Liver (tissue), 9 donors: Measurements from ENCODE around the gene OSBPL5. TPM values are rescaled to one million over a fixed set of nuclear protein-coding genes. Genes with fewer than 3 reads are reported as not detected.

Experiments used
- DNase-seq: peaks from one replicate; pipeline ENCODE4 v3.0.0-alpha.2; 2017; ENCODE audit warnings: low spot score
- H3K27ac ChIP-seq, 2 donors: one replicate each; pipeline ENCODE4 v1.7.0; 2013; ENCODE audit warnings: inconsistent platforms in 2 of 2, low read length in 2 of 2, control low read depth in 1 of 2, low read depth in 1 of 2, mild to moderate bottlenecking in 1 of 2
- H3K27me3 ChIP-seq, 4 donors: one replicate each; pipeline versions ENCODE4 v1.6.1 to v1.7.0; 2013; ENCODE audit warnings: low read length in 3 of 4, inconsistent platforms in 1 of 4, mild to moderate bottlenecking in 1 of 4, moderate library complexity in 1 of 4; ENCODE audit not compliant: control insufficient read depth in 4 of 4, insufficient read depth in 4 of 4
- H3K36me3 ChIP-seq, 4 donors: one replicate each; pipeline versions ENCODE4 v1.6.1 to v1.7.0; 2013; ENCODE audit warnings: low read length in 3 of 4, mild to moderate bottlenecking in 3 of 4, low read depth in 1 of 4, moderate library complexity in 1 of 4; ENCODE audit not compliant: control insufficient read depth in 4 of 4, insufficient read depth in 3 of 4
- H3K4me1 ChIP-seq, 4 donors: one replicate each; pipeline versions ENCODE4 v1.6.1 to v1.7.0; 2013; ENCODE audit warnings: low read length in 3 of 4, mild to moderate bottlenecking in 3 of 4, moderate library complexity in 1 of 4; ENCODE audit not compliant: control insufficient read depth in 4 of 4, insufficient read depth in 4 of 4
- H3K4me3 ChIP-seq, 3 donors: one replicate each; pipeline versions ENCODE4 v1.6.1 to v1.7.0; 2013; ENCODE audit warnings: low read length in 3 of 3, control low read depth in 1 of 3, low read depth in 1 of 3, mild to moderate bottlenecking in 1 of 3
- H3K9ac ChIP-seq, 2 donors: one replicate each; pipeline ENCODE4 v1.7.0; 2013; ENCODE audit warnings: low read length in 2 of 2, mild to moderate bottlenecking in 2 of 2, moderate library complexity in 2 of 2, control low read depth in 1 of 2, low read depth in 1 of 2
- H3K9me3 ChIP-seq, 4 donors: one replicate each; pipeline versions ENCODE4 v1.6.1 to v1.7.0; 2013; ENCODE audit warnings: low read length in 3 of 4; ENCODE audit not compliant: control insufficient read depth in 4 of 4
- EGR1 ChIP-seq, 2 donors: IDR thresholded peaks; 2 replicates each; pipeline ENCODE4 v1.6.1; 2016 to 2018; ENCODE audit warnings: antibody characterized with exemption in 2 of 2, low read depth in 2 of 2
- FOXA1 ChIP-seq: IDR thresholded peaks from 2 replicates; pipeline ENCODE4 v1.6.1; 2016; ENCODE audit warnings: antibody characterized with exemption
- FOXA2 ChIP-seq: IDR thresholded peaks from 2 replicates; pipeline ENCODE4 v1.6.1; 2016; ENCODE audit warnings: antibody characterized with exemption
- GABPA ChIP-seq, 2 donors: IDR thresholded peaks in 1 of 2; conservative IDR thresholded peaks in 1 of 2; 2 replicates each; pipeline ENCODE4 v1.6.1; 2016; ENCODE audit warnings: antibody characterized with exemption in 2 of 2, mild to moderate bottlenecking in 1 of 2, moderate library complexity in 1 of 2
- HNF4A ChIP-seq, 2 donors: conservative IDR thresholded peaks; 2 replicates each; pipeline ENCODE4 v1.6.1; 2016; ENCODE audit warnings: antibody characterized with exemption in 2 of 2, mild to moderate bottlenecking in 2 of 2
- HNF4G ChIP-seq: IDR thresholded peaks from 2 replicates; pipeline ENCODE4 v1.6.1; 2016; ENCODE audit warnings: antibody characterized with exemption
- JUND ChIP-seq, 2 donors: IDR thresholded peaks; 2 replicates each; pipeline ENCODE4 v1.6.1; 2016; ENCODE audit warnings: antibody characterized with exemption in 2 of 2
- NR2F2 ChIP-seq: IDR thresholded peaks from 2 replicates; pipeline ENCODE4 v1.6.1; 2016; ENCODE audit warnings: antibody characterized with exemption
- RAD21 ChIP-seq, 2 donors: IDR thresholded peaks; 2 replicates each; pipeline ENCODE4 v1.6.1; 2016; ENCODE audit warnings: antibody characterized with exemption in 2 of 2, mild to moderate bottlenecking in 2 of 2
- RXRA ChIP-seq, 2 donors: IDR thresholded peaks; 2 replicates each; pipeline ENCODE4 v1.6.1; 2017 to 2018; ENCODE audit warnings: antibody characterized with exemption in 2 of 2, mild to moderate bottlenecking in 1 of 2
- SP1 ChIP-seq: IDR thresholded peaks from 2 replicates; pipeline ENCODE4 v1.6.1; 2018; ENCODE audit warnings: antibody characterized with exemption, mild to moderate bottlenecking
- TAF1 ChIP-seq: conservative IDR thresholded peaks from 2 replicates; pipeline ENCODE4 v1.6.1; 2016; ENCODE audit warnings: antibody characterized with exemption, mild to moderate bottlenecking
- YY1 ChIP-seq: IDR thresholded peaks from 2 replicates; pipeline ENCODE4 v1.6.1; 2016; ENCODE audit warnings: antibody characterized with exemption, mild to moderate bottlenecking
- WGBS: extraction: QIAGEN DNeasy Blood & Tissue Kit; methylation state at CpG from one replicate; pipeline ENCODE4 v1.1.7; 2013; 5-methylcytosine and 5-hydroxymethylcytosine counted together
- polyA plus RNA-seq, 2 donors: library from polyadenylated mRNA; stranded (reverse) in 1 of 2; unstranded in 1 of 2; fragments of 200-250 nt in 1 of 2; fragments of >200 nt in 1 of 2; fragmentation: Nextera tagmentation in 1 of 2; extraction: Ambion mirVana in 1 of 2; gene quantifications; one replicate each; pipeline versions ENCODE4 v1.2.1 to v1.2.3, GENCODE V29; 2013 to 2015
- total RNA-seq, 2 donors: library from RNA; depleted of rRNA; stranded (reverse); fragments of >200 nt; gene quantifications; one replicate each; pipeline ENCODE4 v1.2.3, GENCODE V29; 2014
- TF ChIP-seq, protein P1 (sequence below): IDR thresholded peaks from 2 replicates; pipeline ENCODE4 v1.6.1; 2016; ENCODE audit warnings: antibody characterized with exemption
- TF ChIP-seq, protein P2 (sequence below): IDR thresholded peaks from 2 replicates; pipeline ENCODE4 v1.6.1; 2016; ENCODE audit warnings: antibody characterized with exemption, mild to moderate bottlenecking
- TF ChIP-seq, protein P3 (sequence below): IDR thresholded peaks from 2 replicates; pipeline ENCODE4 v1.6.1; 2016; ENCODE audit warnings: antibody characterized with exemption
- TF ChIP-seq, protein P4 (sequence below): fragments of 150-350 bp; IDR thresholded peaks from 2 replicates; pipeline ENCODE4 v1.5.1; 2017; ENCODE audit warnings: improper control_type of control experiment, low read depth, low read length; ENCODE audit not compliant: missing input control
- TF ChIP-seq, protein P5 (sequence below): IDR thresholded peaks from 2 replicates; pipeline ENCODE4 v1.6.1; 2016; ENCODE audit warnings: antibody characterized with exemption
- donor health status: healthy.
- donor health status: healthy.
- donor health status: healthy.
- donor health status: healthy.
- donor health status: healthy.

OSBPL5 gene
- total and polyA plus RNA-seq, 4 donors, result 0.74 to 6.2 (median 3.9) TPM

DNA sequence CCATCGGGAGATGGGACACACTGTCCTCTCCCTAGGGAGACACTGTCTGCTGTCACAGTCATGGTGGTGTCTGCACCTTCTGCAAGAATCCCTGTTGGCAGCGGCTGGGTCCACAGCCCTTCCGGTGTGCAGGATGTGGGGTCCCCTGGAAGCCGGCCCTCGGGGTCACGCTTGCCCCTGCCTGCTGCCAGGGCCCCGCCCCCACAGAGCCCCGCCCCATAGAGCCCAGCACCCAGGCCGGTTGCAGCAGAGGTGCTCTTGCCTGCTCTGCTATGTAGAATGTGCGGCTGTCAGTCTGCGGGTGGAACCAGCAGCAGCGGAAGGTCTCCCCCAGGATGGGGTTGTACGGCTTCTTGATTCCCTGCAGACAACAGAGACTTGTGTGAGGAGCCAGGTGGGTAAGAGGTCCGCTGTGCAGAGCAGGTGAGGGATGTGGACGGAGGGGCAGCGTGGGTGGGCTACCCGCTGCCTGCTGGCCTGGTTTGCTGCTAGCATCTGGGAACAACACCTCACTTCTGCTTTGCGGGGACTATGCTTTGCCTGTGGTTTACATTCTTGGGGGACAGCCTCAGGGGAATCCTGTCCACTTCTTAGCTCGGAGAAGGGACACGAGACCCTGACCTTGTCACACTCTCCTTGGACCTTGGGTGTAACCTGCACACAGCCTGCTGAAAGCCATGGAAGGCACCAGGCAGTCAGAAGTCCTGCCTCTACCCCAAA lies 63.0 kb downstream of the OSBPL5 start (continued):
- TF ChIP-seq, protein P1, sequence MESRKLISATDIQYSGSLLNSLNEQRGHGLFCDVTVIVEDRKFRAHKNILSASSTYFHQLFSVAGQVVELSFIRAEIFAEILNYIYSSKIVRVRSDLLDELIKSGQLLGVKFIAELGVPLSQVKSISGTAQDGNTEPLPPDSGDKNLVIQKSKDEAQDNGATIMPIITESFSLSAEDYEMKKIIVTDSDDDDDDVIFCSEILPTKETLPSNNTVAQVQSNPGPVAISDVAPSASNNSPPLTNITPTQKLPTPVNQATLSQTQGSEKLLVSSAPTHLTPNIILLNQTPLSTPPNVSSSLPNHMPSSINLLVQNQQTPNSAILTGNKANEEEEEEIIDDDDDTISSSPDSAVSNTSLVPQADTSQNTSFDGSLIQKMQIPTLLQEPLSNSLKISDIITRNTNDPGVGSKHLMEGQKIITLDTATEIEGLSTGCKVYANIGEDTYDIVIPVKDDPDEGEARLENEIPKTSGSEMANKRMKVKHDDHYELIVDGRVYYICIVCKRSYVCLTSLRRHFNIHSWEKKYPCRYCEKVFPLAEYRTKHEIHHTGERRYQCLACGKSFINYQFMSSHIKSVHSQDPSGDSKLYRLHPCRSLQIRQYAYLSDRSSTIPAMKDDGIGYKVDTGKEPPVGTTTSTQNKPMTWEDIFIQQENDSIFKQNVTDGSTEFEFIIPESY, result no peak
- no peak for TF ChIP-seq HNF4G

DNA sequence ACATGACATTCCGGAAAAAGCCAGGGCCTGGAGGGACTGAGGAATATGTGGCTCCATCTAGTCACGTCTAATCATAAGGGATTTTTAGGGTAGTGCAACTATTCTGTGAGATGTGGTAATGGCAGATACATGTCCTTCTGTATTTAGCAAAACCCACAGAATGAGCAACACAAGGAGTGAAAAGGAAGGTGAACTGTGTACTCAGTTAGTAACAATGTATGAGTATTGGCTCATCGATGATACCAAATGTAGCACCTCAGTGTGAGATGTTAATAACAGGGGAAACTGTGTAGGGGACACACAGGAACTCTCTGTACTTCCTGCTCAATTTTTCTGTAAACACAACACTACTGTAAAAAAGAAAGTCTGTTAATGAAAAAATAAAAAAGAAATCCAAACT lies 65.9 kb downstream of the OSBPL5 start:
- Histone ChIP-seq H3K27me3 (no peaks in the 10 kb centered on the region), H3K36me3 (no peaks in the 10 kb centered on the region), H3K9ac (no peak overlapping the region), H3K4me1 (no peaks in the 10 kb centered on the region), H3K27ac (no peak overlapping the region), H3K9me3 (no peaks in the 10 kb centered on the region), H3K4me3 (no peak overlapping the region)
- DNase-seq, result no peak
- 73% methylated on average over 3 of the region's 3 CpGs for whole genome bisulfite sequencing
- TF ChIP-seq HNF4G (no peak), JUND (IDR thresholded peaks at IDR 0.05) (no peak), EGR1 (IDR thresholded peaks at IDR 0.05; ENCODE audit: low read depth in 2 of 2) (no peak), RXRA (IDR thresholded peaks at IDR 0.05) (no peak), YY1 (no peak), NR2F2 (no peak), TAF1 (no peak), HNF4A (conservative IDR thresholded peaks at IDR 0.05) (no peak), GABPA (IDR thresholded peaks at IDR 0.05 in 1 of 2, conservative IDR thresholded peaks at IDR 0.05 in 1 of 2) (no peak), FOXA2 (no peak), FOXA1 (no peak), RAD21 (IDR thresholded peaks at IDR 0.05) (no peak), SP1 (no peak)
- TF ChIP-seq, protein P2, sequence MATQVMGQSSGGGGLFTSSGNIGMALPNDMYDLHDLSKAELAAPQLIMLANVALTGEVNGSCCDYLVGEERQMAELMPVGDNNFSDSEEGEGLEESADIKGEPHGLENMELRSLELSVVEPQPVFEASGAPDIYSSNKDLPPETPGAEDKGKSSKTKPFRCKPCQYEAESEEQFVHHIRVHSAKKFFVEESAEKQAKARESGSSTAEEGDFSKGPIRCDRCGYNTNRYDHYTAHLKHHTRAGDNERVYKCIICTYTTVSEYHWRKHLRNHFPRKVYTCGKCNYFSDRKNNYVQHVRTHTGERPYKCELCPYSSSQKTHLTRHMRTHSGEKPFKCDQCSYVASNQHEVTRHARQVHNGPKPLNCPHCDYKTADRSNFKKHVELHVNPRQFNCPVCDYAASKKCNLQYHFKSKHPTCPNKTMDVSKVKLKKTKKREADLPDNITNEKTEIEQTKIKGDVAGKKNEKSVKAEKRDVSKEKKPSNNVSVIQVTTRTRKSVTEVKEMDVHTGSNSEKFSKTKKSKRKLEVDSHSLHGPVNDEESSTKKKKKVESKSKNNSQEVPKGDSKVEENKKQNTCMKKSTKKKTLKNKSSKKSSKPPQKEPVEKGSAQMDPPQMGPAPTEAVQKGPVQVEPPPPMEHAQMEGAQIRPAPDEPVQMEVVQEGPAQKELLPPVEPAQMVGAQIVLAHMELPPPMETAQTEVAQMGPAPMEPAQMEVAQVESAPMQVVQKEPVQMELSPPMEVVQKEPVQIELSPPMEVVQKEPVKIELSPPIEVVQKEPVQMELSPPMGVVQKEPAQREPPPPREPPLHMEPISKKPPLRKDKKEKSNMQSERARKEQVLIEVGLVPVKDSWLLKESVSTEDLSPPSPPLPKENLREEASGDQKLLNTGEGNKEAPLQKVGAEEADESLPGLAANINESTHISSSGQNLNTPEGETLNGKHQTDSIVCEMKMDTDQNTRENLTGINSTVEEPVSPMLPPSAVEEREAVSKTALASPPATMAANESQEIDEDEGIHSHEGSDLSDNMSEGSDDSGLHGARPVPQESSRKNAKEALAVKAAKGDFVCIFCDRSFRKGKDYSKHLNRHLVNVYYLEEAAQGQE, result no peak
- TF ChIP-seq, protein P3, sequence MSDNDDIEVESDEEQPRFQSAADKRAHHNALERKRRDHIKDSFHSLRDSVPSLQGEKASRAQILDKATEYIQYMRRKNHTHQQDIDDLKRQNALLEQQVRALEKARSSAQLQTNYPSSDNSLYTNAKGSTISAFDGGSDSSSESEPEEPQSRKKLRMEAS, result no peak
- TF ChIP-seq, protein P4, sequence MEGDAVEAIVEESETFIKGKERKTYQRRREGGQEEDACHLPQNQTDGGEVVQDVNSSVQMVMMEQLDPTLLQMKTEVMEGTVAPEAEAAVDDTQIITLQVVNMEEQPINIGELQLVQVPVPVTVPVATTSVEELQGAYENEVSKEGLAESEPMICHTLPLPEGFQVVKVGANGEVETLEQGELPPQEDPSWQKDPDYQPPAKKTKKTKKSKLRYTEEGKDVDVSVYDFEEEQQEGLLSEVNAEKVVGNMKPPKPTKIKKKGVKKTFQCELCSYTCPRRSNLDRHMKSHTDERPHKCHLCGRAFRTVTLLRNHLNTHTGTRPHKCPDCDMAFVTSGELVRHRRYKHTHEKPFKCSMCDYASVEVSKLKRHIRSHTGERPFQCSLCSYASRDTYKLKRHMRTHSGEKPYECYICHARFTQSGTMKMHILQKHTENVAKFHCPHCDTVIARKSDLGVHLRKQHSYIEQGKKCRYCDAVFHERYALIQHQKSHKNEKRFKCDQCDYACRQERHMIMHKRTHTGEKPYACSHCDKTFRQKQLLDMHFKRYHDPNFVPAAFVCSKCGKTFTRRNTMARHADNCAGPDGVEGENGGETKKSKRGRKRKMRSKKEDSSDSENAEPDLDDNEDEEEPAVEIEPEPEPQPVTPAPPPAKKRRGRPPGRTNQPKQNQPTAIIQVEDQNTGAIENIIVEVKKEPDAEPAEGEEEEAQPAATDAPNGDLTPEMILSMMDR, result no peak
- TF ChIP-seq, protein P1, result no peak
- TF ChIP-seq, protein P5, sequence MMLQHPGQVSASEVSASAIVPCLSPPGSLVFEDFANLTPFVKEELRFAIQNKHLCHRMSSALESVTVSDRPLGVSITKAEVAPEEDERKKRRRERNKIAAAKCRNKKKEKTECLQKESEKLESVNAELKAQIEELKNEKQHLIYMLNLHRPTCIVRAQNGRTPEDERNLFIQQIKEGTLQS, result no peak
